GM23338 (cell line): ENCODE results near the gene MED9. TPM values are rescaled to one million over a fixed set of nuclear protein-coding genes. Genes with fewer than 3 reads are reported as not detected.

Experiments
- ATAC-seq: fragments of 200-7000 bp; cut with Tn5 transposase; 3 replicates; pipeline ENCODE4 v1.9.1; 2020
- DNase-seq: peaks from one replicate; pipeline ENCODE4 v3.0.0-alpha.2; 2015; ENCODE audit warnings: low spot score
- H2AFZ ChIP-seq: fragments of 200-600 bp; sonication (generic); 2 replicates; pipeline ENCODE4 v1.8.0; 2016; ENCODE audit warnings: antibody characterized with exemption, mild to moderate bottlenecking, moderate library complexity
- H3F3A ChIP-seq: fragments of 200-600 bp; sonication (generic); replicated peaks from 2 replicates; pipeline ENCODE4 v1.8.0; 2017; ENCODE audit warnings: antibody characterized with exemption, mixed run types, low read depth
- H3K27ac ChIP-seq: fragments of 200-600 bp; sonication (generic); 2 replicates; pipeline ENCODE4 v1.6.1; 2016; ENCODE audit warnings: low read depth
- H3K27me3 ChIP-seq: fragments of 200-600 bp; sonication (generic); 2 replicates; pipeline ENCODE4 v1.8.0; 2016; ENCODE audit warnings: mild to moderate bottlenecking, mixed run types, moderate library complexity; ENCODE audit not compliant: insufficient read depth
- H3K36me3 ChIP-seq: fragments of 200-600 bp; sonication (generic); 2 replicates; pipeline ENCODE4 v1.8.0; 2016; ENCODE audit warnings: mild to moderate bottlenecking; ENCODE audit not compliant: insufficient read depth
- H3K4me1 ChIP-seq: fragments of 200-600 bp; sonication (generic); 2 replicates; pipeline ENCODE4 v1.8.0; 2016; ENCODE audit warnings: mild to moderate bottlenecking, moderate library complexity; ENCODE audit not compliant: insufficient read depth
- H3K4me2 ChIP-seq: fragments of 200-600 bp; sonication (generic); 2 replicates; pipeline ENCODE4 v1.7.1; 2017; ENCODE audit warnings: mixed run types
- H3K4me3 ChIP-seq: fragments of 200-600 bp; sonication (generic); 2 replicates; pipeline ENCODE4 v1.6.1; 2016; ENCODE audit warnings: mixed run types
- H3K79me2 ChIP-seq: fragments of 200-600 bp; sonication (generic); replicated peaks from 2 replicates; pipeline ENCODE4 v1.8.0; 2017; ENCODE audit warnings: mild to moderate bottlenecking; ENCODE audit not compliant: insufficient read depth
- H3K9me2 ChIP-seq: fragments of 200-600 bp; sonication (generic); 2 replicates; pipeline ENCODE4 v1.8.0; 2017; ENCODE audit not compliant: insufficient read depth
- H4K20me1 ChIP-seq: fragments of 200-600 bp; sonication (generic); replicated peaks from 2 replicates; pipeline ENCODE4 v1.8.0; 2017; ENCODE audit warnings: mild to moderate bottlenecking; ENCODE audit not compliant: insufficient read depth
- H3K27ac Mint-ChIP-seq: 2 replicates; pipeline ENCODE4 v1.8.0; 2020; ENCODE audit warnings: inconsistent platforms, mild to moderate bottlenecking, moderate library complexity, mixed read lengths
- H3K27me3 Mint-ChIP-seq: 3 replicates; pipeline ENCODE4 v1.8.0; 2022; ENCODE audit warnings: low read depth, mild to moderate bottlenecking, moderate library complexity, mixed read lengths, inconsistent platforms; ENCODE audit not compliant: insufficient read depth, poor library complexity
- H3K36me3 Mint-ChIP-seq: 3 replicates; pipeline ENCODE4 v1.8.0; 2021; ENCODE audit warnings: low read depth, mild to moderate bottlenecking, inconsistent platforms, moderate library complexity, mixed read lengths
- H3K4me1 Mint-ChIP-seq: 3 replicates; pipeline ENCODE4 v1.8.0; 2020; ENCODE audit warnings: mild to moderate bottlenecking, inconsistent platforms, mixed read lengths
- H3K4me3 Mint-ChIP-seq: 3 replicates; pipeline ENCODE4 v1.8.0; 2021; ENCODE audit warnings: moderate library complexity, mild to moderate bottlenecking, inconsistent platforms, mixed read lengths
- H3K9me3 Mint-ChIP-seq: 3 replicates; pipeline ENCODE4 v1.8.0; 2020; ENCODE audit warnings: moderate library complexity, mild to moderate bottlenecking, inconsistent platforms, mixed read lengths
- CREB1 ChIP-seq: fragments of 250-450 bp; sonication (Bioruptor Pico); IDR thresholded peaks from 2 replicates; pipeline ENCODE4 v1.5.0; 2020; ENCODE audit warnings: low read depth, mild to moderate bottlenecking, moderate library complexity
- EZH2 ChIP-seq: fragments of 200-600 bp; sonication (generic); IDR thresholded peaks from one replicate; pipeline ENCODE4 v1.8.0; 2017; ENCODE audit warnings: antibody characterized with exemption, mild to moderate bottlenecking, low read depth; ENCODE audit not compliant: unreplicated experiment
- EZH2phosphoT487 ChIP-seq: fragments of 200-600 bp; sonication (generic); IDR thresholded peaks from one replicate; pipeline ENCODE4 v1.8.1; 2018; ENCODE audit warnings: antibody characterized with exemption; ENCODE audit not compliant: unreplicated experiment
- JUNB ChIP-seq: IDR thresholded peaks from one replicate; pipeline ENCODE4 v1.6.1; 2016; ENCODE audit warnings: antibody characterized with exemption; ENCODE audit not compliant: unreplicated experiment
- NANOG ChIP-seq: IDR thresholded peaks from 2 replicates; pipeline ENCODE4 v1.6.1; 2016; ENCODE audit warnings: antibody characterized with exemption, borderline replicate concordance
- POLR2AphosphoS5 ChIP-seq: IDR thresholded peaks from 2 replicates; pipeline ENCODE4 v1.6.1; 2016; ENCODE audit warnings: antibody characterized with exemption, low read depth
- REST ChIP-seq: IDR thresholded peaks from one replicate; pipeline ENCODE4 v1.6.1; 2018; ENCODE audit warnings: antibody characterized with exemption; ENCODE audit not compliant: unreplicated experiment
- STAT1 ChIP-seq: IDR thresholded peaks from one replicate; pipeline ENCODE4 v1.6.1; 2016; ENCODE audit warnings: antibody characterized with exemption; ENCODE audit not compliant: unreplicated experiment
- ZNF114 ChIP-seq: fragments of 250-450 bp; sonication (Bioruptor Pico); IDR thresholded peaks from 2 replicates; pipeline ENCODE4 v1.5.0; 2020; ENCODE audit warnings: mild to moderate bottlenecking, moderate library complexity
- ZNF331 ChIP-seq: fragments of 250-450 bp; sonication (Bioruptor Pico); IDR thresholded peaks from 2 replicates; pipeline ENCODE4 v1.5.0; 2020; ENCODE audit warnings: low read depth, mild to moderate bottlenecking, moderate library complexity
- ZNF462 ChIP-seq: fragments of 250-450 bp; sonication (Bioruptor Pico); IDR thresholded peaks from 2 replicates; pipeline ENCODE4 v1.5.0; 2020; ENCODE audit warnings: mild to moderate bottlenecking, moderate library complexity
- polyA plus RNA-seq: library from polyadenylated mRNA; unstranded; fragments of >200 nt; fragmentation: Nextera tagmentation; extraction: Ambion mirVana; gene quantifications from 2 replicates; pipeline ENCODE4 v1.2.1, GENCODE V29; 2016
- total RNA-seq: library from RNA; depleted of rRNA; stranded (reverse); fragments of >200 nt; shearing (Covaris generic); gene quantifications from 2 replicates; pipeline ENCODE4 v1.2.3, GENCODE V29; 2014
- TF ChIP-seq, protein P1 (sequence below), 2 experiments: fragments of 200-600 bp in 1 of 2; sonication (generic) in 1 of 2; conservative IDR thresholded peaks; 2 replicates each; pipeline versions ENCODE4 v1.5.1 to v1.6.1; 2016 to 2017; ENCODE audit warnings: antibody characterized with exemption in 2 of 2, low read depth in 2 of 2, mild to moderate bottlenecking in 2 of 2, moderate library complexity in 1 of 2
- TF ChIP-seq, protein P2 (sequence below): IDR thresholded peaks from 2 replicates; pipeline ENCODE4 v1.6.1; 2016; ENCODE audit warnings: antibody characterized with exemption

Gene MED9
- total and polyA plus RNA-seq, 2 experiments from 2014 or later: 17.3 to 19.9 TPM

DNA sequence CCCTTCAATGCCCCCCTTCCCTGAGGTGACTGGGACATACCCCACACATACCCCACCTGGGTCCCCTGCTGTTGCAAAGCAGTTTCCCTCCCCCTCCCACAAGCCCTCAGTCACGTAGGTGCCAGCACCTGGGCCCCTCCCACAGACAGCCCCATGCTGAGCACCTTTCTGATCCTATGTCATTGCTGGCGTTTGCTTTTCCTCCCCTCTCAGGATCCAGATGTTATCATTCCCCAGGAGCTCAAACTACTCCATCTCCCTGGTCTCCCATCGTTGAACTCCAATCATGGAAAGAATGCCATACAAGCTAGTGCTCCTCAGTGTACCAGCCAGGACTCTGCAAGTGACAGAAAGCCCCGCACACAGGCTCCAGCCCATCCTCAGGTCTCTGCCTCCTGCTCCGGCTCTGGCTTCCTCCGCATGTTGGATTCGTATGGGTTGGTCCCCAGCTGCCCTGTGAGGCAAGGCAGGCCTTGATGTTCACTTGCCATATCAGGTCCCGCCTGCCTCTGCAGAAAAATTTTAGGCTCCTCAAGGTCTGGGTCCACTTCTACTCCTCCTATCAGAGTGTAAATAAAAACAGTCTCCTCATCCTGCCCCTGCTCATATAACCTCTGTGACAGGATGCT lies 31.4 kb upstream of the MED9 start:
- H3K27ac ChIP-seq: no peak overlapping the region
- no peaks in the 10 kb centered on the region for H3K36me3 ChIP-seq
- ATAC-seq (peak; percentile 60), DNase-seq (no peak)
- peaks cover 6% of the 10 kb centered on the region for H3K4me1 ChIP-seq
- H3F3A ChIP-seq: no peaks in the 10 kb centered on the region
- no peaks in the 10 kb centered on the region for H3K79me2 ChIP-seq
- Mint-ChIP-seq H3K4me1 (peaks cover 16% of the 10 kb centered on the region), H3K36me3 (no peaks in the 10 kb centered on the region; the same call in 2 of the 3 replicates), H3K9me3 (peaks cover 8% of the 10 kb centered on the region; the same call in 2 of the 3 replicates), H3K27ac (no peak overlapping the region), H3K4me3 (no peak overlapping the region), H3K27me3 (peaks cover 4% of the 10 kb centered on the region)
- H3K4me2 ChIP-seq: no peak overlapping the region
- TF ChIP-seq JUNB (no peak), CREB1 (CRISPR knock-in tag) (no peak), EZH2phosphoT487 (no peak), ZNF462 (CRISPR knock-in tag) (no peak), REST (no peak), POLR2AphosphoS5 (no peak), ZNF114 (CRISPR knock-in tag) (no peak), NANOG (no peak), STAT1 (no peak), EZH2 (no peak), ZNF331 (CRISPR knock-in tag) (no peak)
- TF ChIP-seq, protein P1, sequence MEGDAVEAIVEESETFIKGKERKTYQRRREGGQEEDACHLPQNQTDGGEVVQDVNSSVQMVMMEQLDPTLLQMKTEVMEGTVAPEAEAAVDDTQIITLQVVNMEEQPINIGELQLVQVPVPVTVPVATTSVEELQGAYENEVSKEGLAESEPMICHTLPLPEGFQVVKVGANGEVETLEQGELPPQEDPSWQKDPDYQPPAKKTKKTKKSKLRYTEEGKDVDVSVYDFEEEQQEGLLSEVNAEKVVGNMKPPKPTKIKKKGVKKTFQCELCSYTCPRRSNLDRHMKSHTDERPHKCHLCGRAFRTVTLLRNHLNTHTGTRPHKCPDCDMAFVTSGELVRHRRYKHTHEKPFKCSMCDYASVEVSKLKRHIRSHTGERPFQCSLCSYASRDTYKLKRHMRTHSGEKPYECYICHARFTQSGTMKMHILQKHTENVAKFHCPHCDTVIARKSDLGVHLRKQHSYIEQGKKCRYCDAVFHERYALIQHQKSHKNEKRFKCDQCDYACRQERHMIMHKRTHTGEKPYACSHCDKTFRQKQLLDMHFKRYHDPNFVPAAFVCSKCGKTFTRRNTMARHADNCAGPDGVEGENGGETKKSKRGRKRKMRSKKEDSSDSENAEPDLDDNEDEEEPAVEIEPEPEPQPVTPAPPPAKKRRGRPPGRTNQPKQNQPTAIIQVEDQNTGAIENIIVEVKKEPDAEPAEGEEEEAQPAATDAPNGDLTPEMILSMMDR (conservative IDR thresholded peaks at IDR 0.05; ENCODE audit: low read depth in 2 of 2): no peak
- TF ChIP-seq, protein P2, sequence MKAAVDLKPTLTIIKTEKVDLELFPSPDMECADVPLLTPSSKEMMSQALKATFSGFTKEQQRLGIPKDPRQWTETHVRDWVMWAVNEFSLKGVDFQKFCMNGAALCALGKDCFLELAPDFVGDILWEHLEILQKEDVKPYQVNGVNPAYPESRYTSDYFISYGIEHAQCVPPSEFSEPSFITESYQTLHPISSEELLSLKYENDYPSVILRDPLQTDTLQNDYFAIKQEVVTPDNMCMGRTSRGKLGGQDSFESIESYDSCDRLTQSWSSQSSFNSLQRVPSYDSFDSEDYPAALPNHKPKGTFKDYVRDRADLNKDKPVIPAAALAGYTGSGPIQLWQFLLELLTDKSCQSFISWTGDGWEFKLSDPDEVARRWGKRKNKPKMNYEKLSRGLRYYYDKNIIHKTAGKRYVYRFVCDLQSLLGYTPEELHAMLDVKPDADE: no peak
- H3K27me3 ChIP-seq: no peaks in the 10 kb centered on the region
- no peak overlapping the region for H3K4me3 ChIP-seq
- H4K20me1 ChIP-seq: no peaks in the 10 kb centered on the region
- H3K9me2 ChIP-seq: no peaks in the 10 kb centered on the region
- H2AFZ ChIP-seq: no peak overlapping the region
